ENCODE results near the gene RND2. TPM values are rescaled to one million over a fixed set of nuclear protein-coding genes. Genes with fewer than 3 reads are reported as not detected.

Gene RND2
- total and polyA plus RNA-seq, 2 of the 13 experiments (the other 11 are each of a cell fraction or from before 2014, with no cell fraction given), result 0.05 to 0.11 TPM

DNA sequence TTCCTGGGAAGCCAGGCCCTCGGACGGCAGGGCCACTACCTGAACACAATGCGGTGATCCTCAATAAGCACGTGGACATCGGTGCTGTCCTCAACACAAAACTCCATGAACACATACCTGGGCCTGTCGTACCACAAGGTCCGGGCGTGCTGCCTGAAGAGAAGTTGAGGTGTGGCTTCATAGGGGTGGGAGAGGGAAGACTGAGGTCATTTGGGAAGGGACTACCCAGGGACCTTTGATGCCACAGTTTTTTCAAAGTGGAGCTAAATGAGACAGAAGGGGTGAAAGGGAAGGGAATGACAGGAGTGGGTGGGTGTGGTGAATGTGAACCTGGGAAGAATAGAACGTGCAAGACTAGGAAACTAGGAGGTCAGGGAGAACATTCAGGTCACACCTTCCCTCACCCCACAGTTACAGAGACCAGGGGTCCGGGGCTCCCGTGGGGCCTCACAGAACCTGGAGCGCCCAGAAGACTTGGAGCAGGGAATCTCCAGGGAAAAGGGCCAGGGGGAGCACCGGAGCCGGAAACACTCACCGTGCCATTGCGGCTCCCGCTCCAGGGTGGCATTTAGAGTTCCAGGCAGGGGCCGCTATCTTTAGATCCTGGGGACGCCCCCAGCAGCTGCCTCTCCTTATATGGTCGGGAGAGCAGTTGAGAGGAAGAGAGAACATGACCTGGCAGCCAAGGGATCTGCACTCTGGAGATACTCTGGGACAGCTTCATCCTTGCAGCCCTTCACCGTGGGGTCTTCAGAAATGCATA lies 45.3 kb upstream of the RND2 start, which contains the start of gene PTGES3L (continued):
- no peak for TF ChIP-seq CENPT (CRISPR knock-in tag; IDR thresholded peaks at IDR 0.05; ENCODE audit: low read depth)
- TF ChIP-seq ZBTB42 (CRISPR knock-in tag; IDR thresholded peaks at IDR 0.05), result no peak
- no peak for TF ChIP-seq ZSCAN22 (CRISPR knock-in tag; IDR thresholded peaks at IDR 0.05)
- TF ChIP-seq ZNF724P (CRISPR knock-in tag; IDR thresholded peaks at IDR 0.05; ENCODE audit: borderline replicate concordance), result no peak
- no peak for TF ChIP-seq CEBPG (CRISPR knock-in tag; IDR thresholded peaks at IDR 0.05)
- TF ChIP-seq ZNF572 (CRISPR knock-in tag; IDR thresholded peaks at IDR 0.05), result no peak
- TF ChIP-seq CBX5 (CRISPR knock-in tag; IDR thresholded peaks at IDR 0.05; ENCODE audit: borderline replicate concordance), result no peak
- TF ChIP-seq MLX (CRISPR knock-in tag; IDR thresholded peaks at IDR 0.05), result no peak
- no peak for TF ChIP-seq ZNF562 (CRISPR knock-in tag; IDR thresholded peaks at IDR 0.05; ENCODE audit: borderline replicate concordance)
- no peak for TF ChIP-seq NFE2L2 (IDR thresholded peaks at IDR 0.05; ENCODE audit: low read length)
- no peak for TF ChIP-seq PRMT3 (CRISPR knock-in tag; IDR thresholded peaks at IDR 0.05; ENCODE audit: borderline replicate concordance, low read depth)
- TF ChIP-seq ZNF614 (CRISPR knock-in tag; IDR thresholded peaks at IDR 0.05; ENCODE audit: borderline replicate concordance), result no peak
- no peak for TF ChIP-seq SRSF4 (IDR thresholded peaks at IDR 0.05; ENCODE audit: low read depth, low read length, poor library complexity, severe bottlenecking)
- no peak for TF ChIP-seq GABPB1 (CRISPR knock-in tag; IDR thresholded peaks at IDR 0.05)
- peak; percentile 84 for TF ChIP-seq ZNF891 (CRISPR knock-in tag; IDR thresholded peaks at IDR 0.05)
- TF ChIP-seq ZZZ3 (CRISPR knock-in tag; IDR thresholded peaks at IDR 0.05; ENCODE audit: borderline replicate concordance), result no peak
- TF ChIP-seq REPIN1 (CRISPR knock-in tag; IDR thresholded peaks at IDR 0.05; ENCODE audit: borderline replicate concordance, low read depth), result no peak
- TF ChIP-seq KDM4B (CRISPR knock-in tag; IDR thresholded peaks at IDR 0.05), result 0 out of 2 replicates have a peak, but pooled peaks have one; percentile 25
- TF ChIP-seq ZNF30 (CRISPR knock-in tag; IDR thresholded peaks at IDR 0.05), result no peak
- TF ChIP-seq, protein P1, sequence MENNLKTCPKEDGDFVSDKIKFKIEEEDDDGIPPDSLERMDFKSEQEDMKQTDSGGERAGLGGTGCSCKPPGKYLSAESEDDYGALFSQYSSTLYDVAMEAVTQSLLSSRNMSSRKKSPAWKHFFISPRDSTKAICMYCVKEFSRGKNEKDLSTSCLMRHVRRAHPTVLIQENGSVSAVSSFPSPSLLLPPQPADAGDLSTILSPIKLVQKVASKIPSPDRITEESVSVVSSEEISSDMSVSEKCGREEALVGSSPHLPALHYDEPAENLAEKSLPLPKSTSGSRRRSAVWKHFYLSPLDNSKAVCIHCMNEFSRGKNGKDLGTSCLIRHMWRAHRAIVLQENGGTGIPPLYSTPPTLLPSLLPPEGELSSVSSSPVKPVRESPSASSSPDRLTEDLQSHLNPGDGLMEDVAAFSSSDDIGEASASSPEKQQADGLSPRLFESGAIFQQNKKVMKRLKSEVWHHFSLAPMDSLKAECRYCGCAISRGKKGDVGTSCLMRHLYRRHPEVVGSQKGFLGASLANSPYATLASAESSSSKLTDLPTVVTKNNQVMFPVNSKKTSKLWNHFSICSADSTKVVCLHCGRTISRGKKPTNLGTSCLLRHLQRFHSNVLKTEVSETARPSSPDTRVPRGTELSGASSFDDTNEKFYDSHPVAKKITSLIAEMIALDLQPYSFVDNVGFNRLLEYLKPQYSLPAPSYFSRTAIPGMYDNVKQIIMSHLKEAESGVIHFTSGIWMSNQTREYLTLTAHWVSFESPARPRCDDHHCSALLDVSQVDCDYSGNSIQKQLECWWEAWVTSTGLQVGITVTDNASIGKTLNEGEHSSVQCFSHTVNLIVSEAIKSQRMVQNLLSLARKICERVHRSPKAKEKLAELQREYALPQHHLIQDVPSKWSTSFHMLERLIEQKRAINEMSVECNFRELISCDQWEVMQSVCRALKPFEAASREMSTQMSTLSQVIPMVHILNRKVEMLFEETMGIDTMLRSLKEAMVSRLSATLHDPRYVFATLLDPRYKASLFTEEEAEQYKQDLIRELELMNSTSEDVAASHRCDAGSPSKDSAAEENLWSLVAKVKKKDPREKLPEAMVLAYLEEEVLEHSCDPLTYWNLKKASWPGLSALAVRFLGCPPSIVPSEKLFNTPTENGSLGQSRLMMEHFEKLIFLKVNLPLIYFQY (CRISPR knock-in tag; IDR thresholded peaks at IDR 0.05; ENCODE audit: borderline replicate concordance), result no peak
- no peak for TF ChIP-seq ZNF576 (CRISPR knock-in tag; IDR thresholded peaks at IDR 0.05)
- TF ChIP-seq FOXM1 (CRISPR knock-in tag; IDR thresholded peaks at IDR 0.05), result no peak
- TF ChIP-seq SCMH1 (CRISPR knock-in tag; IDR thresholded peaks at IDR 0.05; ENCODE audit: borderline replicate concordance), result no peak
- no peak for TF ChIP-seq ZKSCAN1 (IDR thresholded peaks at IDR 0.05; ENCODE audit: low read length)
- TF ChIP-seq RARA (CRISPR knock-in tag; IDR thresholded peaks at IDR 0.05), result no peak
- TF ChIP-seq NPAS2 (CRISPR knock-in tag; IDR thresholded peaks at IDR 0.05; ENCODE audit: borderline replicate concordance), result no peak
- no peak for TF ChIP-seq MXI1 (IDR thresholded peaks at IDR 0.05; ENCODE audit: borderline replicate concordance, low read depth, low read length)
- no peak for TF ChIP-seq NR3C1 (CRISPR knock-in tag; IDR thresholded peaks at IDR 0.05)
- no peak for TF ChIP-seq ZNF747 (CRISPR knock-in tag; IDR thresholded peaks at IDR 0.05; ENCODE audit: borderline replicate concordance)

Data from HepG2 (cell line).